Left lung (tissue), 10 donors: ENCODE results near the gene GRID1. TPM values are rescaled to one million over a fixed set of nuclear protein-coding genes. Genes with fewer than 3 reads are reported as not detected.

Source experiments
- ATAC-seq: fragments of 200-7000 bp; cut with Tn5 transposase; one replicate; pipeline ENCODE4 v1.9.1; 2020; ENCODE audit warnings: moderate library complexity
- DNase-seq, 4 donors: peaks; one replicate each; pipeline ENCODE4 v3.0.0-alpha.2; 2013 to 2020
- H3K27ac ChIP-seq, 2 donors: fragments of 200-600 bp; sonication (generic) in 1 of 2; one replicate each; pipeline versions ENCODE4 v1.5.0 to v1.8.0; 2020 to 2021
- H3K27me3 ChIP-seq, 2 donors: fragments of 200-600 bp; sonication (generic) in 1 of 2; one replicate each; pipeline versions ENCODE4 v1.5.0 to v1.8.0; 2020 to 2021
- H3K36me3 ChIP-seq, 2 donors: fragments of 200-600 bp; sonication (generic) in 1 of 2; one replicate each; pipeline versions ENCODE4 v1.5.0 to v1.8.0; 2020 to 2021
- H3K4me1 ChIP-seq, 2 donors: fragments of 200-600 bp; one replicate each; pipeline ENCODE4 v1.8.0; 2021
- H3K4me3 ChIP-seq, 2 donors: fragments of 200-600 bp; sonication (generic) in 1 of 2; one replicate each; pipeline versions ENCODE4 v1.5.0 to v1.8.0; 2020 to 2021; ENCODE audit warnings: mild to moderate bottlenecking in 1 of 2
- H3K9me3 ChIP-seq, 2 donors: fragments of 200-600 bp; sonication (generic) in 1 of 2; one replicate each; pipeline versions ENCODE4 v1.5.0 to v1.8.0; 2020 to 2021
- intact Hi-C, 2 donors: fragments of 100-400 bp; cut with DNase I; formaldehyde crosslinking; loops; one replicate each; pipeline versions ENCODE4 v1.11.2 to v1.14.2; 2022
- polyA plus RNA-seq, 6 donors: library from polyadenylated mRNA; unstranded; fragments of 120-200 nt; gene quantifications; one replicate each; pipeline ENCODE4 v1.2.1, GENCODE V29; 2013; ENCODE audit not compliant: insufficient read length in 6 of 6
- total RNA-seq, 2 donors: library from RNA; stranded (reverse); fragmentation: NEBNext Ultra II Directional; extraction: Animal tissue kit (Norgen Biotek cat#: 25700); gene quantifications; one replicate each; pipeline ENCODE4 v1.2.1, GENCODE V29; 2021
- TF ChIP-seq, protein P1 (sequence below), 2 donors: fragments of 200-600 bp; sonication (generic) in 1 of 2; IDR thresholded peaks; one replicate each; pipeline versions ENCODE4 v1.5.0 to v1.8.0; 2021; ENCODE audit warnings: antibody characterized with exemption in 2 of 2
- donor health status: DM: no; HTN: yes; CAD: no.
- donor health status: DM: no; HTN: no; CAD: no.

GRID1 gene
- total and polyA plus RNA-seq, 8 donors, result 0.81 to 2.6 (median 1.2) TPM

DNA sequence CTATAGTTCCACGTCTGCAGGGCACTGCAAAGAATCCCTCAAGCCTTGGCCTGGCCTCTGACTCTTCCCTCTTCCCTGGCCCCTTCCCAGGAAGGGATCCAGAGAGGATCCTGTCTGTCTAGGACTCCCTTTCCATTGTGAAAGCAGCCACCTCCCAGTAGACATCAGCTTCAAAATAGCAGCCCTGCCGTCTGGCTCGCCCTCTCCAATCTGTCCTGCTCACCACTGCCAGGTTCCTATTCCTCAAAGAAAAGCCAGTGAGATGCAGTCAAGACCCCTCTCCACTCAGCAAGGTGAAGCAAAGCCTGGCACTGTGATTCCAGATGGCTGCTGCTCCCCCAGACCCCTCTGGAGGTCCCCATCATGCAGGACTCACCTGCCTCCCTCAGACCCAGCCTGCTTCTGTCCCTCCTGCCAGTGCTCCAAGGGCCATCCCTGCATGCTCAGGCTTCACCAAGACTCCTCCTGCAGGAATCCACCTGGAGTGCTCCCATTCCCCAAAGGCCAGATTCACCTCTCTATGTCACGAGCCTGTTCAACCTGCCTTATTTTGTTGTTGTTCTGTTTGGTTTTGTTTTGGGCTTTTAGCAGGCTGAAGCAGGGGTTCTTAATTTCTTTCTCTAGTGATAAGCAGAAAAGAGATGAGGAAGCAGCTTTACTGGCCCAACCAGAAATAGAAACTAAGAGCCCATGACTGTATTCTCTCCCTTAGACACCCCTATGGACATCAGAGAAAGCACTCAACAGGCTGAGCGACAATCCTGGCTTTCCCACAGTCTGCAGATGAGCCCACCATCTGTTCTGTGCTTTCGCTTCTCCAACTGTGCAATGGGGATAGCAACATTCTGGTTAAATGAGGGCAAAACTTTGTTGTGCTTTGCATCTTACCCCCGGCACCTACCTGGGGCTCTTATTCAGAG is 305.1 kb downstream of the GRID1 start:
- H3K4me3 ChIP-seq, result no peak overlapping the region
- H3K27me3 ChIP-seq, result peaks cover 0 to 7% of the 10 kb centered on the region in 2 donors
- DNase-seq (no peak), ATAC-seq (no peak)
- intact Hi-C loops, result no loop called here
- TF ChIP-seq, protein P1, sequence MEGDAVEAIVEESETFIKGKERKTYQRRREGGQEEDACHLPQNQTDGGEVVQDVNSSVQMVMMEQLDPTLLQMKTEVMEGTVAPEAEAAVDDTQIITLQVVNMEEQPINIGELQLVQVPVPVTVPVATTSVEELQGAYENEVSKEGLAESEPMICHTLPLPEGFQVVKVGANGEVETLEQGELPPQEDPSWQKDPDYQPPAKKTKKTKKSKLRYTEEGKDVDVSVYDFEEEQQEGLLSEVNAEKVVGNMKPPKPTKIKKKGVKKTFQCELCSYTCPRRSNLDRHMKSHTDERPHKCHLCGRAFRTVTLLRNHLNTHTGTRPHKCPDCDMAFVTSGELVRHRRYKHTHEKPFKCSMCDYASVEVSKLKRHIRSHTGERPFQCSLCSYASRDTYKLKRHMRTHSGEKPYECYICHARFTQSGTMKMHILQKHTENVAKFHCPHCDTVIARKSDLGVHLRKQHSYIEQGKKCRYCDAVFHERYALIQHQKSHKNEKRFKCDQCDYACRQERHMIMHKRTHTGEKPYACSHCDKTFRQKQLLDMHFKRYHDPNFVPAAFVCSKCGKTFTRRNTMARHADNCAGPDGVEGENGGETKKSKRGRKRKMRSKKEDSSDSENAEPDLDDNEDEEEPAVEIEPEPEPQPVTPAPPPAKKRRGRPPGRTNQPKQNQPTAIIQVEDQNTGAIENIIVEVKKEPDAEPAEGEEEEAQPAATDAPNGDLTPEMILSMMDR (IDR thresholded peaks at IDR 0.05), result no peak
- H3K9me3 ChIP-seq, result no peaks in the 10 kb centered on the region
- no peaks in the 10 kb centered on the region for H3K4me1 ChIP-seq
- H3K36me3 ChIP-seq, result no peaks in the 10 kb centered on the region
- no peak overlapping the region for H3K27ac ChIP-seq

DNA sequence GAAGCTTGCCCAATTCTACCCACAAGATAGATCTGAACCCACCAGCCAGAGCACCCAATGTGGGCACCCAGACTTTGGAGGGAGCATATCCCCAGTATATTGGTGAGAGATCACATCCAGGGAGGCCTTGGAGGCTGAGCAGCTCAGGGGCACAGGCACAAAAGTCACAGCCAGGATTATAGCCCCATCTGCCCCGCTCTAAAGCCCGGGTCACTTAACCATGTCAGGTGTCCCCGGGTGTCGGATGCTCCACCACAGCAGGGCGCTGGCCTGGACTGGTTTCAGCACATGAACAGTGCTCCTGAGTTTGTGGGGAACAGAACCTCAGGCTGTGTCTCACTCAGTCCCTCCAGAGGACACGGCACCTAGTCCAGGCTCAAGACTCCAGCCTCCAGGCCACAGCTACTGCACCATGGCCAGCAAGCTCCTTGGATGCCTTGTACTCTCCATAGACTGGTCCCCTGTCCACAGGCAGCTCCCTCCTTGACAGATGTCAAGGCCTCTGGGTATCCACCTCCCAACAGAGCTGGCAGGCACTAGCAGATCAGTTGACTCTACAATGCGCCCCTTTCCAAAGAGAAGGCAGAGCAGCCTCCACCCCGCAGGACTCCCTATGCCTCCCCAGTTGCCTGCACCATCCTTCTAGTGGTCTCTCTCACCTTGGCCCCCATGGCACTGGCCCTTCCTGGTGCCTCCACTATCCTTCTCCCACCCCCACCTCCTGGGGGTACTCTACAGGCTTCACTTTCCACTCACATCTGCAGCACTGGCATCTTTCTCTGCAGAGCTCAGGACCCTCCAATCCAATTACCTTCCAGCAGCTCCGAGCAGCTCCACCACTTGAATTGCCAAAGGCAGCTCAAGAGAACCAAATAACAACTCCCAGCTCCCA is 306.0 kb downstream of the GRID1 start:
- Histone ChIP-seq H3K4me3 (no peak overlapping the region), H3K9me3 (no peaks in the 10 kb centered on the region), H3K36me3 (no peaks in the 10 kb centered on the region), H3K27me3 (no peaks in the 10 kb centered on the region), H3K27ac (no peak overlapping the region), H3K4me1 (no peaks in the 10 kb centered on the region)
- ATAC-seq (no peak), DNase-seq (no peak)
- intact Hi-C loops, result no loop called here
- TF ChIP-seq, protein P1 (IDR thresholded peaks at IDR 0.05), result no peak

DNA sequence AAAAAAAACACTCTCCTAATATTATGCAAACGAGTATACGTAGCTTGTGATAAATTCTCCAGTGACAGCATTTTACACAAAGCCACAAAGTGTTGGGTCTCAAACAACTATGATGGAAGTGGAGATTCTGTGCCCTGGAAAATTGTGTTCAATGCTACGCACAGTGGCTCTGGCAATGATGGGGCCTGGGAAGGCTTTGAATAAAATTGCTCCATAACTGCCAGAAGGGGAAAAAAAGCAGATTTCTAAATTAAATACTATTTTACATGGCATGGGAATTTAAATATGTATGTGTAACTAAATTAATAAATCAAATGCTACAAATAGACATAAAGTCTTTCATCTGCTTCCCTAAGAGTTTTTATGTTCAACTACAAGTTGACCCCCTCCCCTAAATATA is 306.7 kb downstream of the GRID1 start:
- H3K4me1 ChIP-seq, result no peaks in the 10 kb centered on the region
- H3K36me3 ChIP-seq, result no peaks in the 10 kb centered on the region
- no peak overlapping the region for H3K27ac ChIP-seq
- H3K27me3 ChIP-seq, result no peaks in the 10 kb centered on the region
- intact Hi-C loops, result no loop called here
- H3K4me3 ChIP-seq, result no peak overlapping the region
- ATAC-seq (no peak), DNase-seq (no peak)
- no peaks in the 10 kb centered on the region for H3K9me3 ChIP-seq
- TF ChIP-seq, protein P1 (IDR thresholded peaks at IDR 0.05), result no peak

DNA sequence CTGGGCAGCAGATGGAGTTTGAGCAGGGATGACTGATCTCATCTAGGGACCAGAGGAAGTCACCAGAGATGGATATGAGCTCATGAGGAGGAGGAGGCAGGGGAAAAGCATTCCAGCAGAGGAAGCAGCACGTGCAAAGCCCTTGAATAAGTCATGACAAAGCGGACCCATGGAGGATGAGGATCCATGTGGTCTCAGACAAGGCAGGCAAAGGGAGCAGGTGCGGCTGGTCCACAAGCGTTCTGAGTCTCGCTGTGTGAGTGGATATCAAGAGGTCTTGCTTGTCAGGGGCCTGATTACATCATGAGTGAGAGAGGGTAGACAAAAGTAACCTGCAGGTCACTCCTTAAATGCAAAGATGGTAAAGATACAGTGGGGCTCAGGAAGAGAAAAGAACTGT is 307.6 kb downstream of the GRID1 start:
- Histone ChIP-seq H3K4me3 (no peak overlapping the region), H3K27me3 (no peaks in the 10 kb centered on the region), H3K4me1 (no peaks in the 10 kb centered on the region), H3K36me3 (no peaks in the 10 kb centered on the region), H3K9me3 (no peaks in the 10 kb centered on the region), H3K27ac (no peak overlapping the region)
- TF ChIP-seq, protein P1 (IDR thresholded peaks at IDR 0.05), result no peak
- no peak for DNase-seq
- ATAC-seq, result no peak
- intact Hi-C loops, result no loop called here

DNA sequence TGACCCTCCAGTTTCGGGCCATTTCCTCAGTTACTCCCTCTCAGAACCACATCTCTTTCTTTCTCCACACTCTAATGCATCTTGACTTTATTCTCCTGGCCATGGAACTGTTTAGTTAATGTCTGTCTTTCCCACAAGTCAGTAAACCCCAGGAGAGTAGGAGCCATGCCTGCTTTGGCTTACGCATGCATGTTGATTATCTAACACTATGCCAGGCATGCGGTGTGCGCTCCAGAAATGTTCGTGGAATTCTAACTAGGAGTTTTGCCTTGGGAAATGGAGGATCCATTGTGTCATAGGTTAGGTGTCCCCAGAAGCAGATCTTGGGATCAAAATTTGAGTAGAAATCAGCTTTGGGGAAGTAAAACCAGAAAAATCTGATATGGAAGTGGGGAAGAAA is 308.9 kb downstream of the GRID1 start:
- Histone ChIP-seq H3K27ac (no peak overlapping the region), H3K4me1 (no peaks in the 10 kb centered on the region), H3K9me3 (no peaks in the 10 kb centered on the region), H3K36me3 (no peaks in the 10 kb centered on the region), H3K27me3 (no peaks in the 10 kb centered on the region), H3K4me3 (no peak overlapping the region)
- DNase-seq, result no peak
- no peak for ATAC-seq
- intact Hi-C loops, result no loop called here
- TF ChIP-seq, protein P1 (IDR thresholded peaks at IDR 0.05), result no peak
